Heart left ventricle (tissue), 13 donors: ENCODE results near the gene TAC4.

Experiments used
- POLR2A ChIP-seq, 2 donors: fragments of 450-650 bp; IDR thresholded peaks; one replicate each; pipeline ENCODE4 v1.6.1; 2017; ENCODE audit warnings: antibody characterized with exemption in 2 of 2, mild to moderate bottlenecking in 2 of 2, moderate library complexity in 2 of 2
- TF ChIP-seq, protein P1 (sequence below), 12 donors: fragments of 200-600 bp; sonication (generic) in 4 of 12; IDR thresholded peaks; one replicate each; pipeline versions ENCODE4 v1.5.0 to v1.8.0; 2018 to 2022; ENCODE audit warnings: antibody characterized with exemption in 12 of 12, mild to moderate bottlenecking in 5 of 12
- donor health status: ischemic (EF 13 %, LVEDD 7.1; RV severe dilation, severe dysfunction).
- donor health status: DM: no; HTN: yes; CAD: no.
- donor health status: DM: no; HTN: no; CAD: no.
- donor health status: ischemic (EF 25% LVEDD 6.9; RV normal size, moderate dysfunction).
- donor health status: ischemic (EF 25% LVEDD 5.7; RV mildly dilated, moderate dysfunction).
- donor health status: ischemic (EF 35%, LVEDD 5.7; RV mildly dilated, moderate dysfunction).
- donor health status: nonischemic (EF 11% LVEDD 7.7; RV severe dilation, severe dysfunction).
- donor health status: DM: yes; HTN: yes; CAD: no.
- donor health status: PGD.
- donor health status: ischemic (EF 29% LVEDD 5.4; RV normal size, mild dysfunction).
- donor health status: nonischemic (EF 23%, LVEDD 6.1; RV moderate dilation, normal function).

- TF ChIP-seq, protein P1, sequence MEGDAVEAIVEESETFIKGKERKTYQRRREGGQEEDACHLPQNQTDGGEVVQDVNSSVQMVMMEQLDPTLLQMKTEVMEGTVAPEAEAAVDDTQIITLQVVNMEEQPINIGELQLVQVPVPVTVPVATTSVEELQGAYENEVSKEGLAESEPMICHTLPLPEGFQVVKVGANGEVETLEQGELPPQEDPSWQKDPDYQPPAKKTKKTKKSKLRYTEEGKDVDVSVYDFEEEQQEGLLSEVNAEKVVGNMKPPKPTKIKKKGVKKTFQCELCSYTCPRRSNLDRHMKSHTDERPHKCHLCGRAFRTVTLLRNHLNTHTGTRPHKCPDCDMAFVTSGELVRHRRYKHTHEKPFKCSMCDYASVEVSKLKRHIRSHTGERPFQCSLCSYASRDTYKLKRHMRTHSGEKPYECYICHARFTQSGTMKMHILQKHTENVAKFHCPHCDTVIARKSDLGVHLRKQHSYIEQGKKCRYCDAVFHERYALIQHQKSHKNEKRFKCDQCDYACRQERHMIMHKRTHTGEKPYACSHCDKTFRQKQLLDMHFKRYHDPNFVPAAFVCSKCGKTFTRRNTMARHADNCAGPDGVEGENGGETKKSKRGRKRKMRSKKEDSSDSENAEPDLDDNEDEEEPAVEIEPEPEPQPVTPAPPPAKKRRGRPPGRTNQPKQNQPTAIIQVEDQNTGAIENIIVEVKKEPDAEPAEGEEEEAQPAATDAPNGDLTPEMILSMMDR (IDR thresholded peaks at IDR 0.05), result no peak
- no peak for TF ChIP-seq POLR2A (IDR thresholded peaks at IDR 0.05)
Observed at GRCh38 chr17:49825645-49826044, 22.2 kb downstream of the TAC4 start.
